HepG2 (cell line): ENCODE measurements around the gene COL13A1. TPM values are rescaled to one million over a fixed set of nuclear protein-coding genes. Genes with fewer than 3 reads are reported as not detected.

Experiments used
- ATAC-seq: fragments of 200-7000 bp; cut with Tn5 transposase; 3 replicates; pipeline ENCODE4 v1.9.1; 2020; ENCODE audit warnings: mild to moderate bottlenecking, moderate library complexity
- BruUV-seq: library from RNA; stranded (reverse); fragments of 400-500 nt; replicated peaks from 2 replicates; lab custom pipeline; 2021; lab: Mats Ljungman, UMichigan
- CTCF ChIA-PET: fragments of 300-600 bp; formaldehyde crosslinking; extraction: SDS; loops from one replicate; lab custom pipeline; 2021; ENCODE audit warnings: low total read pairs, inconsistent platforms, low intra/inter-chr PET ratio; lab: Yijun Ruan, JAX
- POLR2A ChIA-PET: fragments of 350-600 bp; sonication (Branson Sonifier 250); formaldehyde crosslinking; loops from one replicate; lab custom pipeline; 2020; ENCODE audit warnings: antibody characterized with exemption, inconsistent platforms; lab: Yijun Ruan, JAX
- DNase-seq: peaks from one replicate; pipeline ENCODE4 v3.0.0-alpha.2; 2015; ENCODE audit warnings: low spot score
- FAIRE-seq: peaks from 3 replicates; lab custom pipeline; 2011; peaks lifted over from hg19 to GRCh38; lab: Jason Lieb, UNC
- H2AFZ ChIP-seq: one replicate; pipeline ENCODE4 v1.6.1; 2011; ENCODE audit warnings: low read length, inconsistent platforms
- H3K27ac ChIP-seq: fragments of 300-600 bp; 3 replicates; pipeline ENCODE4 v1.8.0; 2011; ENCODE audit warnings: mixed run types, mild to moderate bottlenecking, mixed read lengths, low read length, inconsistent platforms; ENCODE audit not compliant: insufficient read depth; ENCODE audit errors: extremely low read length
- H3K27me3 ChIP-seq, 2 experiments: fragments of 200-600 bp in 1 of 2; 2 replicates in 1 of 2; 3 replicates in 1 of 2; pipeline versions ENCODE4 v1.6.0 to v1.8.0; 2011; ENCODE audit warnings: low read length in 2 of 2, mild to moderate bottlenecking in 2 of 2, moderate library complexity in 2 of 2, inconsistent platforms in 1 of 2; ENCODE audit not compliant: insufficient read depth in 2 of 2, control insufficient read depth in 1 of 2
- H3K36me3 ChIP-seq, 2 experiments: fragments of 200-600 bp in 1 of 2; replicated peaks in 1 of 2; 2 replicates in 1 of 2; 3 replicates in 1 of 2; pipeline versions ENCODE4 v1.5.1 to v1.8.0; 2011; ENCODE audit warnings: low read length in 2 of 2, inconsistent platforms in 1 of 2; ENCODE audit not compliant: insufficient read depth in 2 of 2, control insufficient read depth in 1 of 2
- H3K4me1 ChIP-seq: 2 replicates; pipeline ENCODE4 v1.5.1; 2012; ENCODE audit warnings: low read length, inconsistent platforms; ENCODE audit not compliant: insufficient read depth
- H3K4me2 ChIP-seq: 2 replicates; pipeline ENCODE4 v1.6.0; 2011; ENCODE audit warnings: low read depth, low read length, inconsistent platforms
- H3K4me3 ChIP-seq, 3 experiments: fragments of 200-600 bp in 1 of 3; sonication (generic), shearing (Covaris generic) in 1 of 3; replicated peaks in 1 of 3; 2 replicates each; pipeline ENCODE4 v1.5.1; 2011 to 2016; ENCODE audit warnings: low read length in 3 of 3, inconsistent platforms in 2 of 3, low read depth in 2 of 3, mild to moderate bottlenecking in 2 of 3, control low read depth in 1 of 3, mixed read lengths in 1 of 3; ENCODE audit not compliant: insufficient read depth in 1 of 3
- H3K79me2 ChIP-seq: one replicate; pipeline ENCODE4 v1.6.1; 2011; ENCODE audit warnings: low read length, inconsistent platforms; ENCODE audit not compliant: insufficient read depth
- H3K9ac ChIP-seq: 2 replicates; pipeline ENCODE4 v1.6.0; 2011; ENCODE audit warnings: mild to moderate bottlenecking, low read depth, low read length, inconsistent platforms; ENCODE audit not compliant: insufficient read depth
- H3K9me3 ChIP-seq: 2 replicates; pipeline ENCODE4 v1.5.1; 2012; ENCODE audit warnings: mild to moderate bottlenecking, low read length
- H4K20me1 ChIP-seq: 2 replicates; pipeline ENCODE4 v1.6.0; 2011; ENCODE audit warnings: inconsistent platforms, mild to moderate bottlenecking, low read length, moderate library complexity; ENCODE audit not compliant: insufficient read depth
- BCL6 ChIP-seq: IDR thresholded peaks from 2 replicates; pipeline ENCODE4 v1.6.1; 2016; ENCODE audit warnings: missing genetic modification reagents, missing compliant biosample characterization
- RARA ChIP-seq: IDR thresholded peaks from 2 replicates; pipeline ENCODE4 v1.6.1; 2016; ENCODE audit warnings: missing genetic modification reagents, missing compliant biosample characterization
- SKIL ChIP-seq: sonication (generic); formaldehyde crosslinking; IDR thresholded peaks from 2 replicates; pipeline ENCODE4 v1.8.0; 2022; ENCODE audit warnings: missing genetic modification reagents, mild to moderate bottlenecking, moderate library complexity, borderline replicate concordance
- ZBTB7A ChIP-seq: sonication (generic); formaldehyde crosslinking; IDR thresholded peaks from 2 replicates; pipeline ENCODE4 v1.8.0; 2022; ENCODE audit warnings: mild to moderate bottlenecking, missing genetic modification reagents
- ZNF225 ChIP-seq: sonication (generic); formaldehyde crosslinking; IDR thresholded peaks from 2 replicates; pipeline ENCODE4 v1.4.0; 2020; ENCODE audit warnings: mild to moderate bottlenecking, missing genetic modification reagents
- ZNF432 ChIP-seq: sonication (generic); formaldehyde crosslinking; IDR thresholded peaks from 2 replicates; pipeline ENCODE4 v1.5.0; 2020; ENCODE audit warnings: missing genetic modification reagents, mild to moderate bottlenecking, borderline replicate concordance
- ZNF724P ChIP-seq: sonication (generic); formaldehyde crosslinking; IDR thresholded peaks from 2 replicates; pipeline ENCODE4 v1.8.0; 2022; ENCODE audit warnings: missing genetic modification reagents, borderline replicate concordance
- WGBS: methylation state at CpG from one replicate; pipeline ENCODE4 v1.1.6; 2017; ENCODE audit warnings: low lambda C conversion rate; 5-methylcytosine and 5-hydroxymethylcytosine counted together
- in situ Hi-C: cut with HindIII; loops from 2 replicates; pipeline ENCODE4 v1.10.0; 2017; ENCODE audit warnings: low pct_unique_long_range_greater_than_20kb; ENCODE audit not compliant: extremely low pct_ligation_motif_present
- intact Hi-C: fragments of 100-400 bp; cut with micrococcal nuclease; formaldehyde crosslinking; loops from one replicate; pipeline ENCODE4 v1.10.0; 2022; ENCODE audit not compliant: unreplicated experiment
- polyA plus RNA-seq, 8 experiments: library from polyadenylated mRNA; depleted of rRNA in 3 of 8; stranded (reverse) in 7 of 8; unstranded in 1 of 8; fragments of >200 nt; fragmentation: Illumina TruSeq in 4 of 8; extraction: Trizol in 4 of 8; gene quantifications; 2 replicates each; pipeline versions ENCODE4 v1.2.1 to v1.2.3, GENCODE V29; 2011 to 2016; ENCODE audit warnings: low read depth in 4 of 8, missing spikeins in 1 of 8, mixed read lengths in 1 of 8; ENCODE audit not compliant: insufficient read depth in 1 of 8
- total RNA-seq, 5 experiments: library from RNA; depleted of rRNA; stranded (reverse); fragments of >200 nt; fragmentation: Illumina TruSeq; extraction: Trizol; gene quantifications; 2 replicates each; pipeline ENCODE4 v1.2.3, GENCODE V29; 2016; ENCODE audit warnings: low read depth in 1 of 5

The COL13A1 gene
- total and polyA plus RNA-seq, 2 of the 13 experiments (the other 11 are each of a cell fraction or from before 2014, with no cell fraction given), result 0.07 TPM; not detected in 1

GRCh38 chr10:69976795-69977546, 175.3 kb downstream of the COL13A1 start:
- Histone ChIP-seq H3K79me2 (no peaks in the 10 kb centered on the region), H3K27ac (no peak overlapping the region), H3K4me3 (no peak overlapping the region), H3K9ac (no peak overlapping the region), H3K27me3 (peaks cover 0 to 7% of the 10 kb centered on the region in 2 experiments; a peak in 1 of 5 replicates), H3K36me3 (no peaks in the 10 kb centered on the region), H3K4me2 (no peak overlapping the region), H3K9me3 (peaks cover 4% of the 10 kb centered on the region; the same call in 1 of the 2 replicates), H4K20me1 (no peaks in the 10 kb centered on the region), H3K4me1 (peaks cover 7% of the 10 kb centered on the region), H2AFZ (no peak overlapping the region)
- ATAC-seq (no peak), DNase-seq (no peak), FAIRE-seq (no peak)
- CTCF ChIA-PET, result no interaction called here
- BruUV-seq, result no TSS peak
- intact Hi-C loops, result no loop called here
- TF ChIP-seq ZNF225 (CRISPR knock-in tag) (no peak), ZNF724P (CRISPR knock-in tag) (no peak), RARA (CRISPR knock-in tag) (0 out of 2 replicates have a peak, but pooled peaks have one; percentile 18), SKIL (0 out of 2 replicates have a peak, but pooled peaks have one; percentile 15), BCL6 (peak; percentile 83), ZBTB7A (CRISPR knock-in tag) (no peak), ZNF432 (peak; percentile 98)
- WGBS, result 0% methylated on average over 3 of the region's 3 CpGs
- in situ Hi-C loops, result no loop called here
- POLR2A ChIA-PET, result no interaction called here
